HG03095 (cell line): ENCODE data around the gene KDM4B.

Experiments
- ATAC-seq: cut with Tn5 transposase; IDR thresholded peaks from one replicate; pipeline ENCODE4 v1.9.1; 2021; ENCODE audit warnings: moderate library complexity; ENCODE audit not compliant: unreplicated experiment

KDM4B gene

GRCh38 chr19:5132206-5132560 is 163.3 kb downstream of the KDM4B start:
- ATAC-seq = no peak

GRCh38 chr19:5132698-5133651 is 164.1 kb downstream of the KDM4B start:
- no peak for ATAC-seq

GRCh38 chr19:5133986-5134595 is 165.2 kb downstream of the KDM4B start:
- no peak for ATAC-seq

GRCh38 chr19:5134691-5135090 is 165.8 kb downstream of the KDM4B start:
- ATAC-seq = no peak

GRCh38 chr19:5136073-5136855 is 167.4 kb downstream of the KDM4B start:
- no peak for ATAC-seq

- no peak for ATAC-seq
These were observed 168.2 kb downstream of the KDM4B start for GRCh38 chr19:5137114-5137513.

GRCh38 chr19:5137571-5138124 is 168.7 kb downstream of the KDM4B start:
- ATAC-seq = no peak

GRCh38 chr19:5138606-5139582 is 170.0 kb downstream of the KDM4B start:
- peak; percentile 43 for ATAC-seq

- ATAC-seq = no peak
These were observed 170.8 kb downstream of the KDM4B start for GRCh38 chr19:5139583-5140325.

- ATAC-seq = no peak
These were observed 172.4 kb downstream of the KDM4B start for GRCh38 chr19:5141129-5141849.

- no peak for ATAC-seq
These were observed 173.2 kb downstream of the KDM4B start for GRCh38 chr19:5141850-5142724.

- ATAC-seq = no peak
These were observed 173.8 kb downstream of the KDM4B start for GRCh38 chr19:5142725-5143097.

GRCh38 chr19:5143471-5144411 is 174.8 kb downstream of the KDM4B start:
- ATAC-seq = no peak

- no peak for ATAC-seq
These were observed 175.7 kb downstream of the KDM4B start for GRCh38 chr19:5144545-5145179.

GRCh38 chr19:5145521-5146511 is 176.9 kb downstream of the KDM4B start:
- ATAC-seq = no peak
